Activated CD4-positive, alpha-beta memory T cell treated with anti-CD3 and anti-CD28 coated beads for 36 hours (primary cell): ENCODE results near the gene METRN. TPM values are rescaled to one million over a fixed set of nuclear protein-coding genes. Genes with fewer than 3 reads are reported as not detected.

Experiments used
- total RNA-seq, 2 experiments: library from RNA; stranded (reverse); gene quantifications; one replicate each; pipeline ENCODE4 v1.2.3, GENCODE V29; 2021

Gene METRN
- total RNA-seq, 2 experiments from 2014 or later: 14.6 to 16.0 TPM

Other genes with a start within 250 kb of the METRN start
- gene CAPN15, start 187.4 kb upstream of the METRN start, total RNA-seq: 10 to 100 TPM; 69.7 to 76.2 TPM
- not detected for gene PRR35, start 154.7 kb upstream of the METRN start, total RNA-seq
- gene NHLRC4, start 148.1 kb upstream of the METRN start, total RNA-seq: under 1 TPM; 0.31 to 0.45 TPM
- gene PIGQ, start 145.2 kb upstream of the METRN start, total RNA-seq: 10 to 100 TPM; 24.2 to 26.2 TPM
- 10 to 100 TPM; 10.1 to 10.6 TPM for gene RAB40C, start 125.1 kb upstream of the METRN start, total RNA-seq
- gene WFIKKN1, start 84.1 kb upstream of the METRN start, total RNA-seq: under 1 TPM; 0.05 to 0.07 TPM
- gene METTL26, start 78.8 kb upstream of the METRN start, total RNA-seq: 100 to 1,000 TPM; 113 to 117 TPM
- 10 to 100 TPM; 41.1 to 44.1 TPM for gene MCRIP2, start 73.3 kb upstream of the METRN start, total RNA-seq
- 10 to 100 TPM; 52.8 to 58.2 TPM for gene WDR90, start 65.8 kb upstream of the METRN start, total RNA-seq
- gene RHOT2, start 47.0 kb upstream of the METRN start, total RNA-seq: 100 to 1,000 TPM; 112 to 128 TPM
- under 1 TPM; 0.57 to 0.82 TPM for gene RHBDL1, start 39.4 kb upstream of the METRN start, total RNA-seq
- 10 to 100 TPM; 70.9 to 74.9 TPM for gene STUB1, start 34.7 kb upstream of the METRN start, total RNA-seq
- 10 to 100 TPM; 29.8 to 30.3 TPM for gene JMJD8, start 30.8 kb upstream of the METRN start, total RNA-seq
- 10 to 100 TPM; 17.7 to 18.5 TPM for gene WDR24, start 24.7 kb upstream of the METRN start, total RNA-seq
- 10 to 100 TPM in 1 of 2 experiments, 1 to 10 TPM in 1; 7.7 to 14.1 TPM for gene FBXL16, start 9.3 kb upstream of the METRN start, total RNA-seq
- gene ANTKMT, start 6.0 kb downstream of the METRN start, total RNA-seq: 10 to 100 TPM; 31.2 to 34.9 TPM
- gene CCDC78, start 11.3 kb downstream of the METRN start, total RNA-seq: 1 to 10 TPM; 3.3 to 4.2 TPM
- 10 to 100 TPM; 14.2 to 15.2 TPM for gene HAGHL, start 12.0 kb downstream of the METRN start, total RNA-seq
- gene CIAO3, start 25.9 kb downstream of the METRN start, total RNA-seq: 10 to 100 TPM; 31.8 to 32.2 TPM
- gene MSLN, start 45.6 kb downstream of the METRN start, total RNA-seq: not detected
- gene RPUSD1, start 73.3 kb downstream of the METRN start, total RNA-seq: 10 to 100 TPM; 13.7 to 15.5 TPM
- 100 to 1,000 TPM; 101 to 102 TPM for gene CHTF18, start 73.5 kb downstream of the METRN start, total RNA-seq
- not detected for gene GNG13, start 85.6 kb downstream of the METRN start, total RNA-seq